ENCODE measurements around the gene SNCA.

DNA sequence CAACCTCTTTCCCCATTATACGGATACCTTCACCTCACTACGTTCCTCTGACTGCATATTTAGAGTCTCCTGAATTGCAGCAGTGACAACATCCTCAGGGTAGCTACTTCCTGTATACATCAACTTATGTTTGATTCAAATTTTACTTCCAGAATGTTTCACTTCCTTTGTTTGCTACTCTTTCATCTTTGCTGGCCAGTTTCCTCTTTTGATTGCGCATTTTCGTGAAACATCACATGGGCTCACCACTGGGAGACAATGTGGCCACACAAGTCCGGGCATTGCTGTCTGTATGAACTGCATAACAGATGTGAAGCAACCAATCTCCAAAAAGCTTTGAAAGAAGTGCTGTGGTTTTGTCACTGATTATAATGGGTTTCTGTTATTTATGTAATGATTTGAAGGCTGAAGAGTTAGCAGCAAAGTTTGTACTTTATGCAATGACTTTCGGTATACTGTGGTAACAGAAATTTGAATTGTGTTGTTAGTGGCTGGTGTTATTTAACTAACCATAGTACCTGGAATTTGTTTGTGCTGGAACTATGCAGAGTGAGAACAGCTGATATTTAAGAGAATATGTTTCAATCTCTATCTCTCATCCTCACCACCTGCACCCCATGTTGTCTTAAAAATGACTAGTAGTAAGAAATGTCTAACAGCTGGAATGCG lies 7.4 kb downstream of the SNCA start:
- no peak for TF ChIP-seq POLR2AphosphoS5 (IDR thresholded peaks at IDR 0.05)
- TF ChIP-seq, protein P1, sequence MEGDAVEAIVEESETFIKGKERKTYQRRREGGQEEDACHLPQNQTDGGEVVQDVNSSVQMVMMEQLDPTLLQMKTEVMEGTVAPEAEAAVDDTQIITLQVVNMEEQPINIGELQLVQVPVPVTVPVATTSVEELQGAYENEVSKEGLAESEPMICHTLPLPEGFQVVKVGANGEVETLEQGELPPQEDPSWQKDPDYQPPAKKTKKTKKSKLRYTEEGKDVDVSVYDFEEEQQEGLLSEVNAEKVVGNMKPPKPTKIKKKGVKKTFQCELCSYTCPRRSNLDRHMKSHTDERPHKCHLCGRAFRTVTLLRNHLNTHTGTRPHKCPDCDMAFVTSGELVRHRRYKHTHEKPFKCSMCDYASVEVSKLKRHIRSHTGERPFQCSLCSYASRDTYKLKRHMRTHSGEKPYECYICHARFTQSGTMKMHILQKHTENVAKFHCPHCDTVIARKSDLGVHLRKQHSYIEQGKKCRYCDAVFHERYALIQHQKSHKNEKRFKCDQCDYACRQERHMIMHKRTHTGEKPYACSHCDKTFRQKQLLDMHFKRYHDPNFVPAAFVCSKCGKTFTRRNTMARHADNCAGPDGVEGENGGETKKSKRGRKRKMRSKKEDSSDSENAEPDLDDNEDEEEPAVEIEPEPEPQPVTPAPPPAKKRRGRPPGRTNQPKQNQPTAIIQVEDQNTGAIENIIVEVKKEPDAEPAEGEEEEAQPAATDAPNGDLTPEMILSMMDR (IDR thresholded peaks at IDR 0.05), result no peak

Measured in upper lobe of left lung (tissue), 4 donors.